SK-N-MC (cell line): ENCODE data around the gene ISLR.
A peak's percentile ranks its signal among the peaks of the same experiment; 100 is the strongest.

ENCODE experiments used
- DNase-seq: peaks from one replicate; pipeline ENCODE4 v3.0.0-alpha.2; 2011; ENCODE audit warnings: low read depth, low spot score
- H3K27ac ChIP-seq: fragments of 200-600 bp; sonication (generic); 2 replicates; pipeline ENCODE4 v1.5.1; 2016; ENCODE audit warnings: mixed run types
- H3K36me3 ChIP-seq: fragments of 200-600 bp; sonication (generic); 2 replicates; pipeline ENCODE4 v1.6.1; 2017; ENCODE audit warnings: antibody characterized with exemption, low read length, mixed read lengths; ENCODE audit not compliant: insufficient read depth
- H3K4me3 ChIP-seq: fragments of 200-600 bp; sonication (generic); 2 replicates; pipeline ENCODE4 v1.5.1; 2016
- H3K9ac ChIP-seq: fragments of 200-600 bp; sonication (generic); 2 replicates; pipeline ENCODE4 v1.8.0; 2017; ENCODE audit warnings: mixed run types, mixed read lengths; ENCODE audit not compliant: insufficient read length
- H3K9me3 ChIP-seq: fragments of 200-600 bp; sonication (generic); 2 replicates; pipeline ENCODE4 v1.6.1; 2017; ENCODE audit warnings: low read depth, mild to moderate bottlenecking, antibody characterized with exemption, low read length, moderate library complexity, mixed read lengths
- EZH2 ChIP-seq: fragments of 200-600 bp; sonication (generic); IDR thresholded peaks from one replicate; pipeline ENCODE4 v1.6.1; 2017; ENCODE audit warnings: antibody characterized with exemption
- FOXP2 ChIP-seq: optimal IDR thresholded peaks from 2 replicates; pipeline ENCODE3; 2011; ENCODE audit warnings: mild to moderate bottlenecking, moderate library complexity; ENCODE audit not compliant: insufficient read depth; ENCODE audit errors: extremely low read length, control extremely low read depth
- POLR2AphosphoS5 ChIP-seq: IDR thresholded peaks from 2 replicates; pipeline ENCODE4 v1.6.1; 2012; ENCODE audit warnings: mild to moderate bottlenecking, low read depth, low read length, borderline replicate concordance

The ISLR gene, protein sequence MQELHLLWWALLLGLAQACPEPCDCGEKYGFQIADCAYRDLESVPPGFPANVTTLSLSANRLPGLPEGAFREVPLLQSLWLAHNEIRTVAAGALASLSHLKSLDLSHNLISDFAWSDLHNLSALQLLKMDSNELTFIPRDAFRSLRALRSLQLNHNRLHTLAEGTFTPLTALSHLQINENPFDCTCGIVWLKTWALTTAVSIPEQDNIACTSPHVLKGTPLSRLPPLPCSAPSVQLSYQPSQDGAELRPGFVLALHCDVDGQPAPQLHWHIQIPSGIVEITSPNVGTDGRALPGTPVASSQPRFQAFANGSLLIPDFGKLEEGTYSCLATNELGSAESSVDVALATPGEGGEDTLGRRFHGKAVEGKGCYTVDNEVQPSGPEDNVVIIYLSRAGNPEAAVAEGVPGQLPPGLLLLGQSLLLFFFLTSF

GRCh38 chr15:74173380-74174218 lies at the start of gene ISLR:
Gene ISLR, plus strand, starts transcription at chr15:74173710. Its CDS starts 1,149 bp downstream, at chr15:74174859.
- TF ChIP-seq FOXP2 (no peak), EZH2 (no peak), POLR2AphosphoS5 (no peak)
- no peak within 1 kb of the TSS for H3K27ac ChIP-seq
- H3K9ac ChIP-seq, result no peak within 1 kb of the TSS
- no peak within 1 kb of the TSS for H3K4me3 ChIP-seq
- no peak for DNase-seq
- no peaks in the 10 kb centered on the region for H3K36me3 ChIP-seq
- no peaks in the 10 kb centered on the region for H3K9me3 ChIP-seq

- H3K4me3 ChIP-seq, result no peak overlapping the region
- no peak for TF ChIP-seq POLR2AphosphoS5
- TF ChIP-seq EZH2, result no peak
- TF ChIP-seq FOXP2, result no peak
- H3K36me3 ChIP-seq, result no peaks in the 10 kb centered on the region
- H3K9me3 ChIP-seq, result no peaks in the 10 kb centered on the region
- H3K9ac ChIP-seq, result no peak overlapping the region
- DNase-seq, result no peak
- no peak overlapping the region for H3K27ac ChIP-seq
These were observed 49.3 kb upstream of the ISLR start for GRCh38 chr15:74124196-74124595.

DNA sequence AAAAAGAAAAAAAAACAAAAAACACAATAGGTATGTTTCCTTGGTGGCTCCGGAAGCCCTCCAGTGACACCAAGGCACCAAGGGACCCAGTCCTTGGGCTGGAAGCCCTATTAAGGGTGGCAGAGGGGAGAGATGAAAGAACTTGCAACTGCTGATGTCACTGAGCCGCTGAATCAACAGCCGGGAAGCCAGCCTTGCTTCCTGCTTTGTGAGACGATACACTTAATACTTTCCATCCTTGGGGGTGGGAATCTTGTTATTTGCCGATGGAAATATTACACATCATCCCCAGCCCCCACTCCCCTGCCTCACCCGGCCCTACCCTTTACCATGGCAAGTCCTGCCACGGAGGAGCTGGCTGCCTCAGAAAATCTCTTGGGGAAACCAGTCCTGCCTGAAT lies 48.8 kb upstream of the ISLR start:
- H3K4me3 ChIP-seq, result no peak overlapping the region
- H3K27ac ChIP-seq, result no peak overlapping the region
- H3K9ac ChIP-seq, result no peak overlapping the region
- TF ChIP-seq FOXP2 (no peak), POLR2AphosphoS5 (no peak)
- H3K36me3 ChIP-seq, result no peaks in the 10 kb centered on the region
- no peak for DNase-seq
- no peaks in the 10 kb centered on the region for H3K9me3 ChIP-seq

GRCh38 chr15:74127255-74127953 lies 46.1 kb upstream of the ISLR start:
- H3K36me3 ChIP-seq, result no peaks in the 10 kb centered on the region
- no peaks in the 10 kb centered on the region for H3K9me3 ChIP-seq
- H3K9ac ChIP-seq, result no peak overlapping the region
- no peak for TF ChIP-seq EZH2
- TF ChIP-seq POLR2AphosphoS5, result no peak
- TF ChIP-seq FOXP2, result no peak
- no peak overlapping the region for H3K27ac ChIP-seq
- peak overlapping the region; percentile 70 for H3K4me3 ChIP-seq
- DNase-seq, result peak; percentile 32

- peak overlapping the region; percentile 70 for H3K4me3 ChIP-seq
These were observed 45.3 kb upstream of the ISLR start for GRCh38 chr15:74127954-74128784.

GRCh38 chr15:74128785-74129585 lies 44.5 kb upstream of the ISLR start:
- Histone ChIP-seq H3K27ac (no peak overlapping the region), H3K9me3 (no peaks in the 10 kb centered on the region), H3K36me3 (no peaks in the 10 kb centered on the region), H3K4me3 (peak overlapping the region; percentile 49), H3K9ac (no peak overlapping the region)
- no peak for TF ChIP-seq POLR2AphosphoS5
- no peak for TF ChIP-seq FOXP2
- TF ChIP-seq EZH2, result no peak
- no peak for DNase-seq

More at GRCh38 chr15:74127954-74128784, 45.3 kb upstream of the ISLR start:
- DNase-seq, result no peak
- Histone ChIP-seq H3K36me3 (no peaks in the 10 kb centered on the region), H3K9ac (no peak overlapping the region), H3K27ac (no peak overlapping the region), H3K9me3 (no peaks in the 10 kb centered on the region)
- TF ChIP-seq POLR2AphosphoS5 (no peak), FOXP2 (no peak), EZH2 (no peak)
